ENCODE measurements around the gene GOLGA6L25.
"Not testable (repeated sequence)": the region's sequence is repeated elsewhere in the genome, so short reads cannot be mapped to it uniquely, and the experiment has no call there.

GOLGA6L25 gene

GRCh38 chr15:28553268-28553667, at the start of gene GOLGA6L25:
Gene GOLGA6L25, plus strand, starts transcription at chr15:28553568. Its CDS starts 61 bp downstream, at chr15:28553629.
- H3K4me3 ChIP-seq (ENCODE audit: control insufficient read depth, low read depth, low read length); DNase-seq (ENCODE audit: low read depth): not testable (repeated sequence)

- not testable (repeated sequence) for H3K4me3 ChIP-seq (ENCODE audit: control insufficient read depth, low read depth, low read length); DNase-seq (ENCODE audit: low read depth)
Observed at GRCh38 chr15:28508217-28508889, 45.0 kb upstream of the GOLGA6L25 start.

GRCh38 chr15:28514128-28514527, 39.2 kb upstream of the GOLGA6L25 start:
- not testable (repeated sequence) for H3K4me3 ChIP-seq (ENCODE audit: control insufficient read depth, low read depth, low read length); DNase-seq (ENCODE audit: low read depth)

- not testable (repeated sequence) for DNase-seq (ENCODE audit: low read depth); H3K4me3 ChIP-seq (ENCODE audit: control insufficient read depth, low read depth, low read length)
Observed at GRCh38 chr15:28515208-28515607, 38.2 kb upstream of the GOLGA6L25 start.

GRCh38 chr15:28532954-28533353, 20.4 kb upstream of the GOLGA6L25 start, which contains the start of gene GOLGA8G:
Gene GOLGA8G, minus strand, starts transcription at chr15:28532971. Its CDS starts 62 bp downstream, at chr15:28532909.
- H3K4me3 ChIP-seq (ENCODE audit: control insufficient read depth, low read depth, low read length); DNase-seq (ENCODE audit: low read depth): not testable (repeated sequence)

GRCh38 chr15:28573351-28573750, 20.0 kb downstream of the GOLGA6L25 start:
- not testable (repeated sequence) for DNase-seq (ENCODE audit: low read depth); H3K4me3 ChIP-seq (ENCODE audit: control insufficient read depth, low read depth, low read length)

GRCh38 chr15:28588977-28589606, 35.7 kb downstream of the GOLGA6L25 start:
- DNase-seq (ENCODE audit: low read depth); H3K4me3 ChIP-seq (ENCODE audit: control insufficient read depth, low read depth, low read length): not testable (repeated sequence)

GRCh38 chr15:28589769-28590168, 36.4 kb downstream of the GOLGA6L25 start:
- DNase-seq (ENCODE audit: low read depth): not testable (repeated sequence)

GRCh38 chr15:28592395-28592794, 39.0 kb downstream of the GOLGA6L25 start:
- not testable (repeated sequence) for H3K4me3 ChIP-seq (ENCODE audit: control insufficient read depth, low read depth, low read length); DNase-seq (ENCODE audit: low read depth)

More at GRCh38 chr15:28589769-28590168, 36.4 kb downstream of the GOLGA6L25 start:
- H3K4me3 ChIP-seq (ENCODE audit: control insufficient read depth, low read depth, low read length): peak overlapping the region; percentile 50

- not testable (repeated sequence) for DNase-seq (ENCODE audit: low read depth); H3K4me3 ChIP-seq (ENCODE audit: control insufficient read depth, low read depth, low read length)
Observed at GRCh38 chr15:28593424-28594129, 40.2 kb downstream of the GOLGA6L25 start.

- not testable (repeated sequence) for DNase-seq (ENCODE audit: low read depth); H3K4me3 ChIP-seq (ENCODE audit: control insufficient read depth, low read depth, low read length)
Observed at GRCh38 chr15:28597471-28597870, 44.1 kb downstream of the GOLGA6L25 start.

GRCh38 chr15:28598209-28598608, 44.8 kb downstream of the GOLGA6L25 start:
- DNase-seq (ENCODE audit: low read depth); H3K4me3 ChIP-seq (ENCODE audit: control insufficient read depth, low read depth, low read length): not testable (repeated sequence)

- not testable (repeated sequence) for H3K4me3 ChIP-seq (ENCODE audit: control insufficient read depth, low read depth, low read length); DNase-seq (ENCODE audit: low read depth)
Observed at GRCh38 chr15:28602152-28602551, 48.8 kb downstream of the GOLGA6L25 start.

Measured in fibroblast of mammary gland (primary cell).